CD4-positive, CD25-positive, alpha-beta regulatory T cell (primary cell): ENCODE data around the gene PAEP. TPM values are rescaled to one million over a fixed set of nuclear protein-coding genes. Genes with fewer than 3 reads are reported as not detected.

Source experiments
- ATAC-seq, 2 donors: fragments of 150-1000 bp; cut with Tn5 transposase; one replicate each; pipeline ENCODE4 v1.10.0; 2021; ENCODE audit warnings: low read depth in 2 of 2, moderate number of reproducible peaks in 2 of 2, moderate library complexity in 1 of 2
- DNase-seq, 3 donors: peaks; one replicate each; pipeline versions ENCODE4 v3.0.0 to v3.0.0-alpha.2; 2012 to 2022; ENCODE audit warnings: mixed read lengths in 1 of 3
- H3K27ac ChIP-seq: one replicate; pipeline ENCODE4 v1.7.0; 2013; ENCODE audit warnings: mild to moderate bottlenecking, low read length; ENCODE audit not compliant: insufficient read depth, poor library complexity, severe bottlenecking
- H3K27me3 ChIP-seq: one replicate; pipeline ENCODE4 v1.7.0; 2013; ENCODE audit warnings: low read length; ENCODE audit not compliant: control insufficient read depth, insufficient read depth
- H3K36me3 ChIP-seq: one replicate; pipeline ENCODE4 v1.7.0; 2013; ENCODE audit warnings: mild to moderate bottlenecking, low read length, moderate library complexity; ENCODE audit not compliant: control insufficient read depth, insufficient read depth
- H3K4me1 ChIP-seq: 2 replicates; pipeline ENCODE4 v1.7.0; 2013; ENCODE audit warnings: mild to moderate bottlenecking, low read length; ENCODE audit not compliant: insufficient read depth, control insufficient read depth, poor library complexity, severe bottlenecking
- H3K4me3 ChIP-seq: one replicate; pipeline ENCODE4 v1.7.0; 2013; ENCODE audit warnings: low read depth, mild to moderate bottlenecking, low read length, moderate library complexity
- H3K9me3 ChIP-seq, 2 experiments: 1 replicate in 1 of 2; 2 replicates in 1 of 2; pipeline ENCODE4 v1.7.0; 2013; ENCODE audit warnings: low read length in 2 of 2, mild to moderate bottlenecking in 1 of 2, moderate library complexity in 1 of 2; ENCODE audit not compliant: control insufficient read depth in 2 of 2
- H3K27ac Mint-ChIP-seq, 3 donors: one replicate each; pipeline ENCODE4 v1.8.0; 2020 to 2022; ENCODE audit warnings: mild to moderate bottlenecking in 3 of 3, mixed read lengths in 3 of 3, moderate library complexity in 2 of 3
- H3K27me3 Mint-ChIP-seq: one replicate; pipeline ENCODE4 v1.8.0; 2022; ENCODE audit warnings: mild to moderate bottlenecking, mixed read lengths
- H3K36me3 Mint-ChIP-seq: one replicate; pipeline ENCODE4 v1.8.0; 2020; ENCODE audit warnings: mixed read lengths
- H3K4me1 Mint-ChIP-seq, 4 donors: one replicate each; pipeline ENCODE4 v1.8.0; 2020 to 2022; ENCODE audit warnings: mixed read lengths in 4 of 4, mild to moderate bottlenecking in 1 of 4
- H3K4me3 Mint-ChIP-seq, 4 donors: one replicate each; pipeline ENCODE4 v1.8.0; 2020 to 2022; ENCODE audit warnings: mild to moderate bottlenecking in 4 of 4, mixed read lengths in 4 of 4, moderate library complexity in 3 of 4
- H3K9me3 Mint-ChIP-seq, 7 donors: one replicate each; pipeline ENCODE4 v1.8.0; 2020 to 2022; ENCODE audit warnings: mixed read lengths in 7 of 7, mild to moderate bottlenecking in 3 of 7, moderate library complexity in 2 of 7
- polyA plus RNA-seq, 4 donors: library from polyadenylated mRNA; unstranded; fragments of 300-500 nt; fragmentation: Illumina TruSeq; gene quantifications; one replicate each; pipeline ENCODE4 v1.2.3, GENCODE V29; 2021
- total RNA-seq: library from RNA; stranded (reverse); gene quantifications from one replicate; pipeline ENCODE4 v1.2.3, GENCODE V29; 2022

The PAEP gene
- total and polyA plus RNA-seq, 5 donors from 2014 or later, result not detected

DNA sequence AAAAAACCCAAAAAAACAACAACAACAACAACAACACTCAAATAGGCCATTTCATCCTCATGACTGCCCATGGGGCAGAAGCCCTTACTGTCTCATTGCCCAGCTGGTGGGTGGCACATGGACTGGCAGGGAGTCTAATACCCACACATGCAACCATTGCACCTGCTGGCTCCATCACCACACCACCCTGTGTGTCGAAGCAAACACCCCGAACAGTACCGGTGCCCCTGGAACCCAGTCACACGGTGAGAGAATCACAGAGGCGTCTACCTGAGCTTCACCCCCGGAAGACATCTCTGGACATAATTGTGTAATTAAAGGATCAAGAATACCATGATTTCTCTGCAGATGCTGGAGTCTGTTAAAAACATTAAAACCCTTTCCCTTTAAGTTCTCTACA lies 6.5 kb downstream of the PAEP start:
- H3K4me1 Mint-ChIP-seq, result peaks cover 0 to 7% (median 0%) of the 10 kb centered on the region in 4 donors
- no peak overlapping the region for H3K4me3 Mint-ChIP-seq
- H3K27me3 ChIP-seq, result peaks cover 1% of the 10 kb centered on the region
- no peaks in the 10 kb centered on the region for H3K4me1 ChIP-seq
- no peak overlapping the region for H3K27ac Mint-ChIP-seq
- H3K27ac ChIP-seq, result no peak overlapping the region
- no peak overlapping the region for H3K4me3 ChIP-seq
- ATAC-seq, result no peak
- H3K36me3 Mint-ChIP-seq, result no peaks in the 10 kb centered on the region
- H3K36me3 ChIP-seq, result no peaks in the 10 kb centered on the region
- H3K9me3 Mint-ChIP-seq, result peaks cover 0 to 6% (median 2%) of the 10 kb centered on the region in 7 donors
- DNase-seq, result no peak
- H3K9me3 ChIP-seq, result no peaks in the 10 kb centered on the region
- peaks cover 8% of the 10 kb centered on the region for H3K27me3 Mint-ChIP-seq

- H3K4me3 Mint-ChIP-seq, result no peak overlapping the region
- no peak for ATAC-seq
- H3K36me3 Mint-ChIP-seq, result no peaks in the 10 kb centered on the region
- no peaks in the 10 kb centered on the region for H3K36me3 ChIP-seq
- peaks cover 0 to 7% (median 0%) of the 10 kb centered on the region in 4 donors for H3K4me1 Mint-ChIP-seq
- H3K27me3 Mint-ChIP-seq, result peaks cover 8% of the 10 kb centered on the region
- H3K4me3 ChIP-seq, result no peak overlapping the region
- H3K27ac Mint-ChIP-seq, result no peak overlapping the region
- H3K4me1 ChIP-seq, result no peaks in the 10 kb centered on the region
- DNase-seq, result no peak
- peaks cover 0 to 6% (median 2%) of the 10 kb centered on the region in 7 donors for H3K9me3 Mint-ChIP-seq
- H3K27me3 ChIP-seq, result peaks cover 1% of the 10 kb centered on the region
- no peaks in the 10 kb centered on the region for H3K9me3 ChIP-seq
- no peak overlapping the region for H3K27ac ChIP-seq
Measured at GRCh38 chr9:135570456-135570855, 8.9 kb downstream of the PAEP start.

- H3K4me3 Mint-ChIP-seq, result no peak overlapping the region
- H3K4me1 ChIP-seq, result no peaks in the 10 kb centered on the region
- no peak overlapping the region for H3K4me3 ChIP-seq
- peaks cover 0 to under 1% (median 0%) of the 10 kb centered on the region in 4 donors for H3K4me1 Mint-ChIP-seq
- no peak overlapping the region for H3K27ac ChIP-seq
- H3K9me3 ChIP-seq, result no peaks in the 10 kb centered on the region
- H3K9me3 Mint-ChIP-seq, result peaks cover 0 to 6% (median 2%) of the 10 kb centered on the region in 7 donors
- H3K36me3 ChIP-seq, result no peaks in the 10 kb centered on the region
- DNase-seq (no peak), ATAC-seq (no peak)
- no peaks in the 10 kb centered on the region for H3K36me3 Mint-ChIP-seq
- peaks cover 1% of the 10 kb centered on the region for H3K27me3 ChIP-seq
- H3K27me3 Mint-ChIP-seq, result no peaks in the 10 kb centered on the region
- H3K27ac Mint-ChIP-seq, result no peak overlapping the region
Measured at GRCh38 chr9:135572233-135572632, 10.7 kb downstream of the PAEP start.

DNA sequence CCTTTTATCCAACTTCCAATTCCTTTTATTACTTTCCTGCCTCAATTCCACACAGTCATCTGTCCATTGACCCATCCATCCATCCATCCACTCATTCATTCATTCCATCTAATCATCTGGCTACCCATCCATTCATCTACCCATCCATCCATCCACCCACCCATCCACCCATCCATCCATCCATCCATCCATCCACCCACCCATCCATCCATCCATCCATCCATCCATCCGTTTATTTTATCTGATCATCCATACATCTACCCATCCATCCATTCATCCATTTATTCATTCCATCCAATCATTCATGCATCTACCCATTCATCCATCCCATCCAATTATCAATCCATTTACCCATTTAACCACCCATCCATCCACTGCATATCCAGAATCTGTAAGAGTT lies 11.6 kb downstream of the PAEP start:
- H3K4me1 ChIP-seq, result no peaks in the 10 kb centered on the region
- Mint-ChIP-seq H3K4me1 (no peaks in the 10 kb centered on the region), H3K27ac (no peak overlapping the region), H3K36me3 (no peaks in the 10 kb centered on the region), H3K27me3 (no peaks in the 10 kb centered on the region), H3K4me3 (no peak overlapping the region), H3K9me3 (peaks cover 0 to 6% (median 2%) of the 10 kb centered on the region in 7 donors)
- H3K9me3 ChIP-seq, result no peaks in the 10 kb centered on the region
- H3K36me3 ChIP-seq, result no peaks in the 10 kb centered on the region
- peaks cover 1% of the 10 kb centered on the region for H3K27me3 ChIP-seq
- H3K27ac ChIP-seq, result no peak overlapping the region
- DNase-seq, result no peak
- no peak for ATAC-seq
- no peak overlapping the region for H3K4me3 ChIP-seq

DNA sequence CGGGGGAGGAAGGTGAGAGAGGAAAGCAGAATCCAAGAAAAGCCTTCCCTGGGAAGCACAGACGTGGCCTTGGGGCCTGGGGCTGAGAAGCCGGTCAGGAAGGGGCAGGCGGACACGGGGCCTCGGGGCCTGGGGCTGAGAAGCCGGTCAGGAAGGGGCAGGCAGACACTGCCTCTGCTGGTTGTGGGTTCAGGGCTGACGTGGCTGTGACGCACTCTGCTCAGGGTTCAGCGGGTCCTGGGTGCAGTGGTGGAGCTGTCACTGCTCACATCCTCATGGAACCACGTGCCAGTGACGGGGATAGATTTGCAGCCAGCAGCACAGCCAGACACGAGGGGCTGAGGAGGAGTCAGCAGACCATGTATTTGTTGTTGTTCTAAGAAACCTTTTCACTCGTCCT lies 12.8 kb downstream of the PAEP start:
- Histone ChIP-seq H3K4me3 (no peak overlapping the region), H3K27ac (no peak overlapping the region), H3K9me3 (no peaks in the 10 kb centered on the region), H3K36me3 (no peaks in the 10 kb centered on the region), H3K27me3 (peaks cover 1% of the 10 kb centered on the region), H3K4me1 (no peaks in the 10 kb centered on the region)
- DNase-seq (no peak), ATAC-seq (no peak)
- Mint-ChIP-seq H3K27ac (no peak overlapping the region), H3K4me1 (no peaks in the 10 kb centered on the region), H3K9me3 (peaks cover 0 to 3% (median 0%) of the 10 kb centered on the region in 7 donors), H3K27me3 (no peaks in the 10 kb centered on the region), H3K4me3 (no peak overlapping the region), H3K36me3 (no peaks in the 10 kb centered on the region)

DNA sequence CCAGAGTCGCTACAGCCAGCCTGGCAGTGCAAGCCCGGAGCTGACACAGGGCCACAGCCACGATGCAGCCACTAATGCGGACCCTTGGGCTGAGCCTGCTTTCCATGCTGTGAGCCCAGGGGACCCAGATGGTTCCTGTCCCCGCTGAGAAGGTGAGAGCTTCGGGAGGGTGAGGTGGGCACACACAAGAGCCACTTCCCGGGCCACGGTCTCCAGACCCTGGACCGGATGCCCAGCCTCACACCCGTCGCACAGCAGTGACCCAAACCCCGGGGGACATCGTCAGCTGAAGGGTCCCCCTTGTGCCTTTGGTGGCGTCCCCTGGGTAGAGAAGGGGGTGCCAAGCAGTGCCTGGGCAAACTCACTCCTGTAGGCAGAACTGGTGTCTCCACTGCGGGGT lies 13.4 kb downstream of the PAEP start:
- H3K9me3 ChIP-seq, result no peaks in the 10 kb centered on the region
- H3K4me3 ChIP-seq, result no peak overlapping the region
- ATAC-seq, result no peak
- H3K36me3 ChIP-seq, result no peaks in the 10 kb centered on the region
- no peak overlapping the region for H3K4me3 Mint-ChIP-seq
- H3K27me3 ChIP-seq, result no peaks in the 10 kb centered on the region
- no peaks in the 10 kb centered on the region for H3K4me1 ChIP-seq
- H3K27ac ChIP-seq, result no peak overlapping the region
- peaks cover 0 to 3% (median 0%) of the 10 kb centered on the region in 7 donors for H3K9me3 Mint-ChIP-seq
- DNase-seq, result no peak
- no peaks in the 10 kb centered on the region for H3K27me3 Mint-ChIP-seq
- no peaks in the 10 kb centered on the region for H3K4me1 Mint-ChIP-seq
- no peak overlapping the region for H3K27ac Mint-ChIP-seq
- H3K36me3 Mint-ChIP-seq, result no peaks in the 10 kb centered on the region

DNA sequence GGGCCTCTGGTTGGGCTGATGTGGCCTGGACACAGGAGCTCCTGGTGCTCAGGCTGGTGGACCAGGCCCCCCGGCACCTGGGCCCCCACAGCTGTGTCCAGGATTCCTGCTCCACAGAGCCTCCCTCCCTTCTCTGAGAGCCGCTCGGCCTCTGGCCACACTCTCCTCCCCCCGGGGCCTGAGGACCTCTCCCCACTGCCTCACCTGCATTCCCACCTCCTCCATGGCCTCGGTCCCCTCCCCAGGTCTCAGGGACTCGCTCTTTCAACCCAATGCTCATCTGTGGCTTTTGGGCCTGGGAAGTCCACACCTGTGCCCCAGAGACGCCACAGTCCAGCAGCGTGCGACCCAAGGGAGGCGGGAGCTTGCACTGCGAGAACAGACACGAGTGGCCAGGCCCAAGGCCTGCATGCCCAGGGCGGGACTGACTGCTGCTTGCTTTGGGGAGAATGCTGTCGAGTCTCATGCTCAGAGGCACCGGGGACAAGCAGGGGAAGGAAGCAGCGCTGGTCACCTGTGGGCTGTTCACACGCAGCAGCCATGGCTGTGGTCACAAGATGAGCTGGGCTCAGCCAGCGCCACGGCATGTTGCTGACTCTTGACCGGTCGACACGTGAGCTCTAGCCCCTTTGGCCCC lies 14.6 kb downstream of the PAEP start:
- Mint-ChIP-seq H3K36me3 (no peaks in the 10 kb centered on the region), H3K27me3 (no peaks in the 10 kb centered on the region), H3K4me1 (no peaks in the 10 kb centered on the region), H3K9me3 (peaks cover 0 to under 1% (median 0%) of the 10 kb centered on the region in 7 donors), H3K4me3 (no peak overlapping the region), H3K27ac (peak overlapping the region in 1 of 3 donors; percentile 54)
- Histone ChIP-seq H3K9me3 (no peaks in the 10 kb centered on the region), H3K27ac (no peak overlapping the region), H3K36me3 (no peaks in the 10 kb centered on the region), H3K27me3 (no peaks in the 10 kb centered on the region), H3K4me1 (no peaks in the 10 kb centered on the region), H3K4me3 (no peak overlapping the region)
- no peak for DNase-seq
- ATAC-seq, result no peak

DNA sequence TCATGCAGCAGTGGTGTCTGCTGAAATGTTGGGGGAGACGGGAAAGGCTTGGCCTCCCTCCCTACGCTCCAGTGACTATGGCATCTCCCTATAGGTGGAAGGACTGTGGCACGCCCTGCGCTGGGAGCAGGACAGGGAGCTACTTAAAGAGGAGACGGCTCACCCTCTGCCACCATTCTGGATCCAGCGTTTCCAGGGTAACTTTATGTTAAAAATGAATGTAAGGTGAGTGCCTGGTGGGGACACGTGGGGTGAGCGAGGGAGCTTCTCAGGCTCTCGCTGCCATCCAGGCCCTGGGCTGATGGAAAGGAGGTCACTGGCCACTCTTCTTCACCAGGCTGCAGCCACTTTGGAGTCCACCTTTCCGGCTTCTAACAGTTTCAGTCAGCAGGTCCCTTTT lies 15.7 kb downstream of the PAEP start:
- no peaks in the 10 kb centered on the region for H3K9me3 ChIP-seq
- H3K4me3 ChIP-seq, result no peak overlapping the region
- no peaks in the 10 kb centered on the region for H3K4me1 Mint-ChIP-seq
- H3K36me3 Mint-ChIP-seq, result no peaks in the 10 kb centered on the region
- no peak for ATAC-seq
- no peak overlapping the region for H3K27ac Mint-ChIP-seq
- H3K36me3 ChIP-seq, result no peaks in the 10 kb centered on the region
- no peaks in the 10 kb centered on the region for H3K4me1 ChIP-seq
- no peak overlapping the region for H3K27ac ChIP-seq
- no peaks in the 10 kb centered on the region for H3K9me3 Mint-ChIP-seq
- H3K27me3 Mint-ChIP-seq, result peaks cover 1% of the 10 kb centered on the region
- H3K4me3 Mint-ChIP-seq, result no peak overlapping the region
- H3K27me3 ChIP-seq, result no peaks in the 10 kb centered on the region
- no peak for DNase-seq
